NCI-H69 (cell line): Measurements from ENCODE around the gene B3GALT5.
"Not testable (repeated sequence)": the region's sequence is repeated elsewhere in the genome, so short reads cannot be mapped to it uniquely, and the experiment has no call there.

ENCODE experiments used
- DNase-seq: peaks from one replicate; lab custom pipeline; 2025; lab: John Stamatoyannopoulos, UW

B3GALT5 gene, protein sequence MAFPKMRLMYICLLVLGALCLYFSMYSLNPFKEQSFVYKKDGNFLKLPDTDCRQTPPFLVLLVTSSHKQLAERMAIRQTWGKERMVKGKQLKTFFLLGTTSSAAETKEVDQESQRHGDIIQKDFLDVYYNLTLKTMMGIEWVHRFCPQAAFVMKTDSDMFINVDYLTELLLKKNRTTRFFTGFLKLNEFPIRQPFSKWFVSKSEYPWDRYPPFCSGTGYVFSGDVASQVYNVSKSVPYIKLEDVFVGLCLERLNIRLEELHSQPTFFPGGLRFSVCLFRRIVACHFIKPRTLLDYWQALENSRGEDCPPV

DNA sequence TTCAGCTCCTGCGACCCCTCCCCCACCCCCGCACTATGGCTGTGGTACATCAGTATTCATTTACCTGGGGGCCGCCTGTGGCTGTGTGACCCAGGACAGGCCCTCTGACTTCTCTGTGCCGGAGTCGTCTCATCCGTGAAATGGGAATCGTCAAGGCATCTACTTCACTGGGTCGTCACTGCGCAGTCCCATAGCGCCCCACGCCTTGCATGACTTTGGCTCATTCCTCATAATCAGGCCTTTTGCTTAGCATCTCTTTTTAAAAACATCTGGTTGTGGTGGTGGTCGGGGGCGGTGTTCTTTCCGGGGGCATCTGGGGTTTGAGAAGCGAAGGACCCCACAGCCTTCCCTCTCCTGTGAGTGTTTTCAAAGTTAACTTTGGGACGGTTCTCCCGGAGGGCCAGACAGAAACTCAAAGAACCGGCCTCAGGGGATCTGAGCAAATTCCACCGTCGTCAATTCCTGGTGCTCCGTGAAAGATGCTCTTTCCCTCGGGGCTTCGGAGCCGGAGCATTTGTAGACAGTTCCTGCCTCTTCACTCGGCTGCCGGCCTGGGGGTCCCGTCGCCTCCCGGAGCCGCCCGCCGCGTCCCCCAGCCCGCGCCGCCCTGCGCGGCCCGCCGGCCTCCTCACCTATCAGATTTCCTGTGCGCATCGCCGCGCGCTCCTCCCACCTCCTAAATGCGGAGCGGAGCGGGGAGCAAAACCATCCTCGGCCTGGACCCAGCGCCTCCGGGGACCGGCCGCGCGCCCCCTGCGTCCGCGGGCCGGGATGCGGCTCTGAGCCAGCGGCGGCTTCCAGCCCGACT, at the start of gene B3GALT5:
B3GALT5 (plus strand) TSS at position 708 of the 808 bp plus-strand sequence. CDS start 47,620 bp downstream, outside the sequence.
- peak; percentile 75 for DNase-seq

DNA sequence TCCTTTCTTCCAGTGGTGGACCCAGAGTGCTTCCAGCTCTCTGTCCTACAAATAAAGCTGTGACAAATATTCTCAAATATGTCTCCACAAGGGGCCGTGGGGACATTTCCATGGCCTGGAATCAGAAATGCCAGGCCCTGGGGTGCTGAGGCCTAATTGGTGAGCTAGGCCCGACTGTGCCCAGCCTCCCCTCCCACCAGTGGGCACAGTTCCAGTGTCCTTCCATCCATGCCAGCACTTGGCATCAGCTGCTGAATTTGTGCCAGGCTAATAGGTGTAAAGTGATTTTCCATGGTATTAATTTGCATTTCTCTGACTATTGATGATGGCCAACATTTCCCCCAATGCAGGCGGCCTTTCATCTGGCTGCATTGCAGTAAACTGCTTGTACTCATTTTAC, 48.5 kb upstream of the B3GALT5 start:
- peak; percentile 79 for DNase-seq

DNA sequence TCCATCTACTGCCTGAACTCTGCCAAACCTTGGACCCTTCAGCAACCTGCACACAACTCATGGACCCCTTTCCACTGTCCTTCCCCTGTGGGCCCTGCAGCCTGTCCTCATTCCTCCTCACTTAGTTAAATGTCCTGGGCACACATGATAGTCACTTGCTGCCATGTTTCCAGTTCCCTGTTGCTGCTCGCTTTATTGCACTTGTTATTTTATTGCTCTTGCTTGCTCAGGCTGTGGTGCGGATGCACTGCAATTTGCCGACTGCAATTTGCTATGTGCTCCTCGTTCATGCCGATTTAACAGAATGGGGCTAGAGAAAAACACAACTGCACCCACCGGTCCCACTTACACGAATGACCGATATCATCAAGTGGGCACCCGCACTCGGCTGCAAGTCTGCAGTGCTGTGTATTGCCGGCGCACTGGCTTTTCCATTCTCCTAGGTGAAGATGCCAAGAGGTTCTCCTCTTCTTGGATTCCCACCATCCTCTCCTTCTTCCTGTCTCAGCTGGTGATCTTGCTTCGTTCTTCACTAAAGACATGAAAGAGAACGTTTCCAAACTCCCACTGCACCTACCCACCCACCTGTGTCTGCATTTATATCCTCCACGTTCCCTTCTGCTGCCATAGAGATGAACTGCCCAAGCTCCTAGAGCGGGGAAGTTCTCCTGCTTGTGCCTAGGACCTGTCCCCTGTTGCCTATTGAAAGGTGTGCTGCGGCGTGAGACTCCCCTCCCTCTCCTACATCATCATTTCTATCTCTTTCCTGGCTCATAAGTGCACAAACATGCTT, 45.4 kb upstream of the B3GALT5 start:
- DNase-seq: no peak

DNA sequence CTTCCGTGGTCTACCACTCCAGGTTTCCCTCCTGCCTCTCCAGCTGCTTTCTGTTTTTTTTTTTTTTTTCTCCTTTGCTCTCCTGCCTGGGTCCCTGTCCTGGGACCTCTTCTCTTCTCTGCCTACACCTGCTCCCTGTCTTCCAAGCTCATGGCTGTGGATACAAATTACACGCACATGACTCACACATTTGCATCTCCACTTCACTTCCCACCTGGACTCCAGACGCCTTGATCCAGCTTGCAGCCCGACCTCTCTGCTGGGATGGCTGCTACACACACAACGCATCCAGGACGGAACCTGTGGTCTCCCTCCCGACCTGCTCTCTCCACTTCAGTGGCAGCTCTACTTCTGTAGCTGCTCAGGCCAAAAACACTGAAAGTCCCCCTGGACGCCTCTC, 44.4 kb upstream of the B3GALT5 start:
- DNase-seq: no peak

DNA sequence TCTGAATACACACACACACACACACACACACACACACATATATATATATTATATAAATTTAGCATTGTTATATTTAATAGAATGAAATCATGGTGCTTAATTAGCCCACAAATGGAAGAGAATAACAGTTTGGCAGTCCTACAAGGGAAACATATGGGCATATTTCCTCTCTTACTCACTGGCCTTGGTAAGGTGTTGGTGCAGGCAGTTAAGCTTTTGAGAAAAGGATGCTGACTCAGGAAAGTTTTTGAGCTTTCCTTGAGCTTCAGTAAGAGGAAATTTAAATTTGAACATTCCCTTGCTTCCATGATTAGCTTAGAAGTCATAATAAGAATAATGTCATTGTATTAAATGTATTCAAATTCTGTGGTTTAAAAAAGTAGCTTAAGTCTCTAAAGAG, 37.0 kb upstream of the B3GALT5 start:
- DNase-seq: no peak

DNA sequence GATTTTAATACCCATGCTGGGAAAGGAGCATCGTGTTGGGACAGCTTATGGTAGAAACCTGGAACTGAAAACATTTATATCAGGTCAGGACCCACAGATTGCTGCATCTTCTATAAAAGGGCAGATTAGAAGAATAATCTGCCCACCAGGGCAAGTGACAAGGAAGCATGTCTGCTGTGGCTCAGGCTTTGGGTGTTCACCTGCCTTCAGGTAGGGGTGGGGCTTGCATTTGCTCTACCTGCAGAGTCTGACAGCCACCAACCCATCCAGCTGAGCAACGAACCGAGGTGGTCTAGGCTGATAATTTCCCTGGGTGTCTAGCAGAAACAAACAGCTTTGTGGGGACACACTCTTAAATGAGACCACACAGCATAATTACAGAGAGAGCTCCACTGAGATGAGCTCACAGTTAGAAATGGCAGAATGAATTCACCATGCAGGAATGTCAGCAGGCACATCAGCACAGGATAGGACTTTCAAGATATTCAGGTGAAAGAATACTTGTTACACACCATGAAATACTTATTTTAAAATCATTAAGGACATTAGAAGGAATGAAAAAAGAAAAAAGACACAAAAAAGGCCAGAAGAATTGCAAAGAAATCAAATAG, 36.1 kb upstream of the B3GALT5 start:
- no peak for DNase-seq

DNA sequence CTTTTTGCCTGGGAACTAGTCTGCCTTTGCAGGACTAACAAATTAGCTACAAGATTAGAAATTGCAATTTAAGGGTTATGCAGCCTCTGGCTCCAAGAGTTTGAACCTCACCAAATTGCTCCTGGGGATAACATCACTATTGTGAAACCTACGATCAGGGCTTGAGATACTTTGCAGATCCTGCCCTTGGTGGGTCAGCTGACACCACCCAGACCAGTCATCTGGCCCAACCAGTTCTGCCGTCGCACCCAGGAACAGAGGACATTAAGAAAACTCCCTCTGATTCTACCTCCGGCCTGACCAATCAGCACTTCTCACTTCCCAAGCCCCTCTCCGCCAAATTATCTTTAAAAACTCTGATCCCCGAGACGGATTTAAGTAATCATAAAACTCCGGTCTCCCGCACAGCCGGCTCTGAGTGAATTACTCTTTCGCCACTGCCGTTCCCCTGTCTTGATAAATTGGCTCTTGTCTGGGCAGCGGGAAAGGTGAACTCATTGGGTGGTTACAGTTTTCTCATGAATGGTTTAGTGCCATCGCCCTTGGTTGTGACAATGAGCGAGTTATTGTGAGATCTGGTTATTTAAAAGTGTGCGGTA, 32.9 kb upstream of the B3GALT5 start:
- DNase-seq: no peak

DNA sequence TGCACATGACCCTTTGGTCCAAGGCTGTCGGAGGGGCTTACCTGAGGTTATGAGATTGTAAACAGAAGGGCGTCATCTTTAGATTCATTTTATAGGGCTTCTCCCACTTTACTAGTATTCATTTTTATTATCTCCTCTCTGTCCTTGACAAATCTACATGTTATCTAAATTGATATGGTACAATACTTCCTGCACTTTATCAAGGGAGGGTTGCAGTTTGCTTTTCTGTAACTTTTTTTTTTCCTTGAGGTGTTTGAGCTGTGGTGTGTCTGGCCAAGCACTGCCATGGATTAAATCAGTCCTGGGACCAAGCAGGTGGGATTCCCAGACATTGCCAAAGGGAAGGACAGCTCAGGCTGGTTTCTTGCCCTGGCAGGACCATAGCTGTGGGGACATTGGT, 32.0 kb upstream of the B3GALT5 start:
- DNase-seq: no peak

DNA sequence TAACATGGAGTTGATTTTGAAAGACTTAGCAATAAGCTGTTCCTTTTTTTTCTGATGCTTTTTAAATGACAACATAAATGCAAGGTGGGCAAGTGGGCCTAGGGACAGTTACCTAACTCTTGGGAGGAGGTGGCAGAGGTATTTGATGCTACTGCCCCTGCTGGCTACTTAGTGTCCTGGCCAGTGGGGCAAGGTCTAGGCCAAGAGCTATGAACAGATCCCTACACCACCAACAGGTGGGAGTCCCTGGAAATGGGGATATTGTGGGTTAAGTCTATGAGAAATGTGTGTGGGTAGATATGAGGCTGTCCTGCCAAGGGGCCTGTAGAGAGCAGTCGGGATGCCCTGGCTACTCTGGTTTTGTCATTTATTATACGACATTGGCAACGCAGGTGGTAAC, 31.3 kb upstream of the B3GALT5 start:
- no peak for DNase-seq

DNA sequence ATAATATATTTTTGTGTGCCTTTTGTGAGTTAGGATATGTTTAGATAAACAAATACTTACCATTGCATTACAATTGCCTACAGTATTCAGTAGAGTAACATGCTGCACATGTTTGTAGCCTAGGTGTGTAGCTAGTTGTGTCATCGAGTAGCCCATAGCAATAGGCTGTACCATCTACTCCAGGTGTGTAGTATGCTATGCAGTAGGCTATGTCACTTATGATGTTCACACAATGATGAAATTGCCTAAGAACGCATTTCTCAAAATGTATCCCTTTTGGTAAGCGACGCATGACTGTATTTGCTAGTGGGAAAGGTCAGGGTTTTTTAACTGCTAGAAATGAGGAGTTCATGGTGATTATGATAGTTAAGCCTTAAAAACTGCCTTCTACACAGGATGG, 30.0 kb upstream of the B3GALT5 start:
- DNase-seq: no peak

DNA sequence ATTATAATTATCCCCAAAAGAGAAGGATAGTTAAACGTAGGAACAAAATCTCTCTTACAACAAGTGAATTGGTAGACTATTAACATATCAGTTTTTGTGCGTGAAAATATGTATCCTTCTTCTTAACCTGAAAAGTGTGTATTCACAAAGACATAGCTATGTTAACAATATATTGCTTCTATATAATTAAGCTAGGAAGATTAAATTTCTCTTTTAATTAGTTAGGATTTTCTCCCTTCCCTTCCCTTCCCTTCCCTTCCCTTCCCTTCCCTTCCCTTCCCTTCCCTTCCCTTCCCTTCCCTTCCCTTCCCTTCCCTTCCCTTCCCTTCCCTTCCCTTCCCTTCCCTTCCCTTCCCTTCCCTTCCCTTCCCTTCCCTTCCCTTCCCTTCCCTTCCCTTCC, 29.2 kb upstream of the B3GALT5 start:
- DNase-seq: not testable (repeated sequence)

DNA sequence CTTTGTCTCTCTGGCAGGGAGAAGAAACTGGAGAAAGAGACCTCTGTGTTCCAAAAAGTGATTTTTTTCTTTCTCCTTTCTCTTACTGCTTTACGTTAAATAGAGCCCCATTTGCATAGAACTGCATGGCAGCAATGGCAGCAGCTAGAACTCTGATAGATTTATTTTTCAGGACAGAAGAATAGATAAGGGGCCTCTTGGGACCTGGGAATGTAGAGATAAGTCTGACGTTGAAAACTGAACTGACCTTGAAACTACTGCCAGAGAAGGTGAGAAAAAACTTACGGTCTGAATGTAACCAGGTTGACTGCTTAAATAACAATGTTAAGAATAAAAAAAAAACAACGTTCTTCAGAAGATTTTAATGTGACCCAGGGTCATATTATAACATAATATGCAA, 25.4 kb upstream of the B3GALT5 start:
- no peak for DNase-seq

DNA sequence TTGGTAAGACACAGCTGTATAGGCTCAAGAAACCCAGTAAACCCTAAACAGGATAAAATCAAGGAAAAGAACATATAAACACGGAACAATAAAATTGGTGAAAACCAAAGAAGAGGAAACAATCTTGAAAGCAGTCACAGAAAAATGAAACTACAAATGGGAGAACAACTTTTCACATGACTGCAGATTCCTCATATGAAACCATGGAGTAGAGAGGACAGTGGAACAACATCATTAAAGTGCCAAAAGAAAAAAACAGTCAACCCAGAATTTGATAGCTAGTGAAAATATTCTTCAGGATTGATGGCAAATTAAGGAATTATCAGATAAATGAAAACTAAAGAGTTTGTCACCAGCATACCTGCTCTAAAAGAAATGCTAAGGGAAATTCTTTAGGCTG, 23.9 kb upstream of the B3GALT5 start:
- DNase-seq: no peak

DNA sequence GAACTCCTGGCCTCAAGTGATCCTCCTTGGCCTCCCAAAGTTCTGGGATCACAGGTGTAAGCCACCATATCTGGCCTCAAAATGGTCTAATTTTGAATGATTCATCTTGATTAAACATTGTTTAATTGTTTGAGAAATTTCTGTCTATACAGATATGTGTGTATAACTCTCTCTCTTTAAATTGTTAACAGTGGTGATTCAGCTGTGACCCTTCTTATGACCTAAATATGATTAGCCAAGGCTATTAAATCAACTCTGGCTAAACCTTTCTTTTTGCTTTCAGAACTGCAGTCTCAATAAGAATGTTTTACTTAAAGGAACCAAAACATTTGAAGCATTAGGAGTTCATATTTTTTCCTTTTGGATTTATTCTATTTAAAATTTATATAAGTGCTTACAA, 19.2 kb upstream of the B3GALT5 start:
- peak; percentile 11 for DNase-seq

DNA sequence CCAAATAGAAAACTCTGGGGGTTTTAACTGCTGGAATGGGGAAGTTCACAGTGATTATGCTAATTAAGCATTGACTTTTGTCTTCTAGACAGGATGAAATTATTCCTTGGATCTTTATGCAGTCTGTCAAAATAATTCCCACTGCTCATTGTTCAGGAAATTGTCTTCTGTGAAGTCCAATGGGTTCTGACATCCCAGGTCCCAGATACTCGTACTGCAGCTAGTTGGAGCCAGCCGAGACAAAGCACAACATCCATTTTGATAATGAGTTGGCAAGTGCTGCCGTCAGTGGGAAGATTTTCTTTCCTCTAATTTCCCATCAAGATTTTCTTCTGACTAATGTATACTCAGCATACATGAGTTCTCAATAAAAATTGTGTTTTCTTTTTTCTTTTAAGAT, 17.3 kb upstream of the B3GALT5 start:
- DNase-seq: no peak

DNA sequence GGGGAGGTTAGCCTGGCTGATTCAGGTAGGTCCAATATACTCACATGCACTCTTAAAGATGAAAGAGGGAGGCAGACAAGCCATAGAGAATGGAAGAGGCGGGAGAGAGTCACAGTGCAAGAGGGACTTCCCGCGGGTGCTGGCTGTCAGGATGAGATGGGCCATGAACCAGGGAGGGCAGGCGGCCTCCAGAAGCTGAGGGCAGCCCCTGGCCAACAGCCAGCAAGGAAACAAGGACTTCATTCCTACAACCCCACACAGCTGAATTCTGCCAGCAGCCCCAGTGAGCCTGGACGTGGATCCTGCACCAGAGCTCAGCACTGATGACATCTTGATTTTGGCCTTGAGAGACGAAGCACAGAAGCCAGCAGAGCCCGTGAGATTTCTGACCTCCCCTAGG, 15.1 kb upstream of the B3GALT5 start:
- no peak for DNase-seq

DNA sequence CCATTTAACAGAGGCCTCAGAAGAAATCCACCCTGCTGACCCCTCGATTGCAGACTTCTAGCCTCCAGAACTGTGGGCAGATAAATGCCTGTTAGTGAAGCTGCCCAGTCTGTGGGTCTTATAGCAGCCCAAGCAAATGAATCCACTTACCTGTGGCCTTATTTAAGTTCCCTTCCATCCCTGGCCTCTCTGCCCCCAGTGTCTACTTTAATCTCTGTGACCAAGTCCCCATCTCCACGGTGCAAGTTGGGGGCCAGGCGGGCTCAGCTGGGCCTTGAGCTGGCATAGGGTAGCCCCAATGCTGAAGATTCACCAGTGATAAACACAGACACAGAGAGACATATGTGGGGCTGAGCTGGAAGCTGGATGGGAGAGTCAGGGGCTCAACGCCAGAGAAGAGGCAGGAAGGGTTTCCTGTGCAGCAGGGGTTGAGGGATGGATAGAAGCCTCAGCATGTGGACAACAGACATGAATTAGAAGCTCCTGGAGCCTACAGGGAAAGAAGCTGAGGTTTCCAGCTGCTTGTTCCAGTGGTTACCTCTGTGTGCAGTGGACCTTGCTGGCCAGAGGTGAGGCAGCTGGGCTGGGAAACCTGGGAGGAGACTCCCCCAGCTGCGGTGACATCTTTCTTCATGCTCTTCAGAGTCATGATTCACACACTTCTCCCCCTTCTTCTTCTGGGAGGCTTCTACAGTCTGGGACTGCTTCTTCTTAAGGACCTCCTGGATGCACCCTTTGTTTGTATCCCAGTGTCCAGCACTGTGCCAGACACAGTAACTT, 13.4 kb upstream of the B3GALT5 start:
- no peak for DNase-seq

DNA sequence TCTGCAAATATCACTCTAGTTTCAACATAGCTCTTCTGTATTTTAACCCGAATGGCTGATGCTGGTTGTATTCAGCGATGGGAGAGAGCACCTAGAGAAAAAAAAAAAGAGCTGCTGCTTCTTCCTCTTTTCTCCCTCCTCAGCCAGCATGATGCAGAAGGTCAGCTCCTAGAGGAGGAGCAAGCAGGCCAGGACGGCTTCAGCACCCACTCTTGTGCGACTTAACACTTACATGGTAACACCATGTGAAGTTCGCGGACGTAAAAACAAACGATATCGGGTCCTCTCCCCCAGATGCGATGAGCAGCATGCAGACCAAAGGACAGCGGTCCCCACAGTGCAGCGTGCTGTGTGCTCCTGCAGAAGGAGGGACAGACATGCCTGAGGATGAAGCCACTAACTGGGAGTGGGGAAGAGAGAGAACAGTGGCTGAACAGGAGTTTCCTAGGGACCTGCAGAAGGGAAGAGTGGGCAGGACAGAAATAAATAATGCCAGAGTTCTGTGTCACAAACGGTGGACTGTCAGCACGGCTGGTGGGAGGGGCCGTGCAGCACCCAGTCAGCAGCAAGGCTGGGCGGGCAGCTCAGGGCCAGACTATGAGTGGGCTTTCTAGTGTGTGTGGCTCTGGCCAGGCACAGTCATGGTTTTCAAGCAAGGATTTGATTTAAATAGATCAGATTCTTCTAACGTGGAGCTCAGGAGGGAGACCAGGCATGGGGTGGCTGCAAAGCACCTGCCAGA, 11.4 kb upstream of the B3GALT5 start:
- no peak for DNase-seq

DNA sequence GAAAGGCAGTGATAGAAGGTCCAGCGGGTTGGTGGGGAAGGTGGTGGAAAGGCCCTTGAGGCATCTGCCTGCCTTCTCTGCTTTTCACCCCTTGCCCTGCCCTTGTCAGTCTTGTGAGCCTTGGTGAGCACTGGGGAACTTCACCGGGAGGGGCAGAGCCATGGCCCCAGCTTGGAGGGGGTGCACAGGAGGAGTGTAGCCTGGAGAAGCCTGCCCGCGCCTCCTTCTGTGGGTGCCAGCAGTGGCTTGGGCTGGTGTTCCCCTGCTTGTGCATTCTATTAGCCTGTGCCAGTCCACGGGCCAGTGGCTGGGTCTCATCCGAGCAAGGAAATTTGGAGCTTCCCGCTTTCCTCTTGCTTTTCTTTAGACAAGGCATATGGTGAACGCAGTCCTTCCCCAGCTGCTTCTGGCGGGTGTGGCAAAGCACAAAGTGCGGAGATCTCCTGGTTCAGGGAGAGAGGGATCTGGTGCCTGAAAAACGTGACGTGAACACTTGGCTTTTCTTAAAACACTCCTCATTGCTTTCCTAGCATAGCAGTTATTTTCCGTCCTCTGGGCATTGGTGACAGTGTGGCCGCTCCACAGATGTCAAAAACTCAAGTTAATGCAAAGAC, 10.6 kb upstream of the B3GALT5 start:
- no peak for DNase-seq

DNA sequence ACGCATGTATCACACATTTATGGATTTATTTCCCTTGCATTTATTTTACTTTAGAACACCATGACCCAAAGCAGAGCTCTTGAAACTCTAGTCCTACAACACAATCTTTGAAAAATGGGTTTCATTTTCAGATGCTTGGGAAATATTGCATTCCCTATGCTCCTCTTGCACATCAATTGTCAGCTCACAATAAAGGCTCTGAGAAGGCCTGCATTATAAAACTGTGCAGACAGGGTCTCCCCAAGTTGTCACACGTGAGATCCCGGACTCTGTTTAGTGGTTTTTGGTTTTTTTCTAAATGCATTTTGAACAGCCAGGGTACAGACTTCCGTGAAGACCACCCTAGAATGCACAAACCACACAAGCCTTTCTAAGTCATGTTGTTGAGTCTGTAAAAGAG, 9.9 kb upstream of the B3GALT5 start:
- DNase-seq: no peak
